ENCODE results near the gene ZBTB44. TPM values are rescaled to one million over a fixed set of nuclear protein-coding genes. Genes with fewer than 3 reads are reported as not detected.

ZBTB44 gene
- total RNA-seq, 1 donor from 2014 or later = 42.5 TPM

DNA sequence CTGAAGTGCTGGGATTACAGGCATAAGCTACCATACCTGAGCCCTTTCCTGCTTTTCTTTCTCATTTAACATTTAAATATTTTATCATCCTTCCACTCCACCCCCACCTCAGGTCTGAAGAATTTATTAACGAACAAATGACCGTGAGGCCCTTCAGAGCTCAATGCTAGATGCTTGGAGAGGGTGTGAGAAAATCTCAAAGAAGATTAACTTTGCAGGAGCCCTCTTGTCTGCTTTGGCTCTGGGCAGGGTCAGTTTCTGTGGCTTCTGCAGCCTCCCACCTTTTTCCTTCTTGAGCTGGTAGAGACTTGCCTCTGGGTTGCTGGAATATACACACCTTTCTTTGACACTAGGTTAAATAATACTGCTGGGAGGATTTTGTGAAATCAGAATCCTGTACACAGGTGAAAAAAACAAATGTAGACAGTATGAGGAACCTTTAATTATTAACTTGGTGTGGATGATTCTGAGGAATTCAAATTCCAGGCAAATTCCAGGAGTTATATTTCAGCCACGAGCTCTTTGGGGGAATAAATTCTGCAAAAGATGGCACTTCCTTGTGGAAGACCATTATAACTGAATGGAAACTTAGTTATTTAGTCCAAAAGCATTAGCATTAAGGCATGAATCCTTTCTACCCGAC lies 3.4 kb upstream of the ZBTB44 start:
- Mint-ChIP-seq H3K4me3 (ENCODE audit: low read depth) (peak overlapping the region; percentile 5), H3K27me3 (no peaks in the 10 kb centered on the region), H3K27ac (peak overlapping the region; percentile 66), H3K36me3 (ENCODE audit: insufficient read depth) (no peaks in the 10 kb centered on the region), H3K4me1 (ENCODE audit: low read depth) (peaks cover 27% of the 10 kb centered on the region), H3K9me3 (ENCODE audit: low read depth) (peaks cover 7% of the 10 kb centered on the region)
- TF ChIP-seq, protein P1, sequence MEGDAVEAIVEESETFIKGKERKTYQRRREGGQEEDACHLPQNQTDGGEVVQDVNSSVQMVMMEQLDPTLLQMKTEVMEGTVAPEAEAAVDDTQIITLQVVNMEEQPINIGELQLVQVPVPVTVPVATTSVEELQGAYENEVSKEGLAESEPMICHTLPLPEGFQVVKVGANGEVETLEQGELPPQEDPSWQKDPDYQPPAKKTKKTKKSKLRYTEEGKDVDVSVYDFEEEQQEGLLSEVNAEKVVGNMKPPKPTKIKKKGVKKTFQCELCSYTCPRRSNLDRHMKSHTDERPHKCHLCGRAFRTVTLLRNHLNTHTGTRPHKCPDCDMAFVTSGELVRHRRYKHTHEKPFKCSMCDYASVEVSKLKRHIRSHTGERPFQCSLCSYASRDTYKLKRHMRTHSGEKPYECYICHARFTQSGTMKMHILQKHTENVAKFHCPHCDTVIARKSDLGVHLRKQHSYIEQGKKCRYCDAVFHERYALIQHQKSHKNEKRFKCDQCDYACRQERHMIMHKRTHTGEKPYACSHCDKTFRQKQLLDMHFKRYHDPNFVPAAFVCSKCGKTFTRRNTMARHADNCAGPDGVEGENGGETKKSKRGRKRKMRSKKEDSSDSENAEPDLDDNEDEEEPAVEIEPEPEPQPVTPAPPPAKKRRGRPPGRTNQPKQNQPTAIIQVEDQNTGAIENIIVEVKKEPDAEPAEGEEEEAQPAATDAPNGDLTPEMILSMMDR (IDR thresholded peaks at IDR 0.05; ENCODE audit: unreplicated experiment) = no peak
- DNase-seq (ENCODE audit: low spot score, unreplicated experiment) = no peak

DNA sequence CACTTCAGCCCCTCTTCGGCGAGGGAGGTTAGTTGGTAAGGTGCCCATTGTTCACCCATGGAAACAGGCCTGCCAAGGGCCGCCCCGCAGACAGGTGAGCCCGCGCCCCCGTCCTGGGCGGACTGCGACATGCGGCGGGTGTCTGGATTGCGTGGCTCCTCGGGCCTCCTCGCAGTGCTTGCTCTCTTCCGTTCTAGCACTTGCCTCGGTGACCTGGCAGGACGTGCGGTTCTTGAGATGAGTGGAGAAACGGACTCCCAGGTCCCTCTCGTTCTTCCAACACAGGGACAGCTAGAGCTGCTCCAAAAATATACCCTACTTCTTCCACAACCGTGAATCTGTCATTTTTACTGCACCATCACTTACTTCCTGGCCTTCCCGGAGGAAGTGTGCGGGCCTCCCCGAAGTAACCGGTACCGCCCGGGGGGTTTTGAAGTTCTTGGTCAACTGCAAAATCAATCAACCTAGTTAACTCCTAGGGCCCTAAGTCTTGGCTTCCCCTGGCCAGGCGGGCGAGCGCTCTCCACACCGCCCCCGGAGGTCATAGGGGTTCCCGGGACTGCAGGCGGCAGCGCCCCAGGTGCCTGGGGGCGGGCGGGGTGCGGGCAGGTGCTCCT lies 745 bp upstream of the ZBTB44 start:
- Mint-ChIP-seq H3K9me3 (ENCODE audit: low read depth) (peaks cover 3% of the 10 kb centered on the region), H3K36me3 (ENCODE audit: insufficient read depth) (no peaks in the 10 kb centered on the region), H3K4me1 (ENCODE audit: low read depth) (peaks cover 44% of the 10 kb centered on the region), H3K27me3 (no peaks in the 10 kb centered on the region), H3K4me3 (ENCODE audit: low read depth) (peak overlapping the region; percentile 79), H3K27ac (peak overlapping the region; percentile 97)
- DNase-seq (ENCODE audit: low spot score, unreplicated experiment) = peak; percentile 32
- TF ChIP-seq, protein P1 (IDR thresholded peaks at IDR 0.05; ENCODE audit: unreplicated experiment) = peak; percentile 33

DNA sequence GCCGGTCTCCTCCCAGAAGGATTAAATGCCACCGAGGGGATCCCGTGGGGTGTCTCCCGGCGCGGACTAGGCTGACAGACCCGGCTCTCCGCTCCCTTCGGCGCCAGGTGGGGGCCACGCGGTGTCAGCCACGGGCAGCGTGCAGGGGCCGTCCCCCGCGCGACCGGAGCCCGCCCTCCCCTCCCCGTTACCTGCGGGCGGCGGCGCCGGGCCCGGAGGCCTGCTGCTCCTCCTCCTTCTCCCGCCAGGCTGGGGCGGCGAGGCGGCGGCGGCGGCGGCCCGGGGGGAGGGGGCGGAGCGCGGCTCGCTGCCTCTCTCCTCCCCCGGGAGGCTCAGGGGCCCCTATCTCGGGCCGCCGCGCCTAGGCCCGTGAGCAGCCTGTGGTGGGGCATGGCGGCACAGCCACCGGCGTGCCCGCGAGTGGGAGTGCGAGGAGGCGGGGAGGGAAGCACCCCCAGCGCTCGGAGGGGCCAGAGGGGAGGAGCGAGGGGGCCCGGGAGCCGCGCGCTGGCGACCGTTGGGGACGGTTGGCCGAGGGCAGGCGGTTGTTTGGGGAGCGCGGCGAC lies 450 bp downstream of the ZBTB44 start:
- TF ChIP-seq, protein P1 (IDR thresholded peaks at IDR 0.05; ENCODE audit: unreplicated experiment) = no peak
- DNase-seq (ENCODE audit: low spot score, unreplicated experiment) = peak; percentile 49
- H3K4me1 Mint-ChIP-seq (ENCODE audit: low read depth) = peaks cover 46% of the 10 kb centered on the region
- H3K9me3 Mint-ChIP-seq (ENCODE audit: low read depth) = no peaks in the 10 kb centered on the region
- H3K27me3 Mint-ChIP-seq = no peaks in the 10 kb centered on the region
- H3K27ac Mint-ChIP-seq = peak overlapping the region; percentile 97
- H3K4me3 Mint-ChIP-seq (ENCODE audit: low read depth) = peak overlapping the region; percentile 91
- no peaks in the 10 kb centered on the region for H3K36me3 Mint-ChIP-seq (ENCODE audit: insufficient read depth)

DNA sequence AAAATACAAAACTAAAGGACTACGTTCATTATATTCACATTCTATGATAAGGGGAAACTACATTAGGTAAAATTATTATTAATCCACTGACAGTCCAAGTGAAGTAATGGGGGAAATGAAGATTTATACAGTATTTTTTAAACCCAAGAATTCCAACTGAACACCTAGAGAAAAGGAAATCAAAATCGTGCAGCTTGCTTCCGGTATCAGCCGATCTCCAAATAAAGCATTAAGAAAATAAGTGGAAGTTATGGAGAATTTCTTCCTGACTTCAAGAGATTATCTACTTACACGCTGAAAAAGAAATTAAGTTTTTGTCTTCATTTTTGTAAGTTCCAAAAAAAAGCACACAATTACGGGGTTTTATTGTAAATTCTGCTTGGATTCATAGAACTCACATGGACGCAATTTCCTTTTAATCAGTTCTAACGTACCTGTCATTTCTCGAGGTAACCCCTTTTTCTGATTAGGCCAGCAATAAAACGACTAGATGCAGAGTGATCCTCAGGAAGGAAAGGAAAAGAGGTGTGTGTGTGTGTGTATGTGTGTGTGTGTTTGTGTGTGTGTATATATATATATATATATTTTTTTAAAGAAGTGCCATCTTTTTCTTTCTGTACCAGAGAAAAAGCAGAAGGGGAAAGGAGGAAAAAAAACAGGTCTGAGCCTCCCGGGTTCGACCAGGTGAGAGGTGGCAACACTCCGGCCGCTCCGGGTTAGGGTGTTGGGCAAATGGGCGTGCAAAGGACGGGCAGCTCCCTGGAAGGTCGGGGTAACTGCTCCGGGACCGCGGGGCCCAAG lies 1.1 kb downstream of the ZBTB44 start:
- H3K4me3 Mint-ChIP-seq (ENCODE audit: low read depth) = peak overlapping the region; percentile 91

More for the DNA sequence above, 1.1 kb downstream of the ZBTB44 start:
- no peak for DNase-seq (ENCODE audit: low spot score, unreplicated experiment)
- peaks cover 46% of the 10 kb centered on the region for H3K4me1 Mint-ChIP-seq (ENCODE audit: low read depth)
- TF ChIP-seq, protein P1 (IDR thresholded peaks at IDR 0.05; ENCODE audit: unreplicated experiment) = no peak
- no peaks in the 10 kb centered on the region for H3K9me3 Mint-ChIP-seq (ENCODE audit: low read depth)
- H3K27ac Mint-ChIP-seq = peak overlapping the region; percentile 97
- H3K27me3 Mint-ChIP-seq = no peaks in the 10 kb centered on the region
- H3K36me3 Mint-ChIP-seq (ENCODE audit: insufficient read depth) = no peaks in the 10 kb centered on the region
